Measurements from ENCODE around the gene LRRC28. TPM values are rescaled to one million over a fixed set of nuclear protein-coding genes. Genes with fewer than 3 reads are reported as not detected.

LRRC28 gene
- total and polyA plus RNA-seq, 2 of the 4 experiments (the other 2 are of a cell fraction), result 12.7 to 21.1 TPM

- peaks cover 6% of the 10 kb centered on the region; the same call in 1 of the 2 replicates for H3K9me1 ChIP-seq (ENCODE audit: insufficient read depth, low read length)
- no peaks in the 10 kb centered on the region; the same call in 1 of the 2 replicates for H3K36me3 ChIP-seq (ENCODE audit: control insufficient read depth, insufficient read depth, low read length)
- H3K14ac ChIP-seq (replicated peaks; ENCODE audit: low read depth, low read length), result no peak overlapping the region
- in situ Hi-C loops (cut with MboI; ENCODE audit: low sequenced_read_pairs) (no loop called here), dilution Hi-C loops (cut with HindIII; ENCODE audit: low sequenced_read_pairs, unreplicated experiment) (no loop called here), intact Hi-C loops (cut with micrococcal nuclease) (no loop called here)
- no peak overlapping the region for H3K23ac ChIP-seq (ENCODE audit: low read depth, low read length)
- H2BK120ac ChIP-seq (ENCODE audit: low read depth, low read length), result no peak overlapping the region
- H3K79me1 ChIP-seq (ENCODE audit: low read depth in 1 of 2, low read length in 2 of 2), result no peaks in the 10 kb centered on the region
- no peak overlapping the region for H4K5ac ChIP-seq (ENCODE audit: low read depth, low read length)
- no peaks in the 10 kb centered on the region for H3K9me3 ChIP-seq (ENCODE audit: control insufficient read depth, insufficient read depth, low read length)
- no peak for ATAC-seq (ENCODE audit: low read depth)
- no peak overlapping the region for H3K4ac ChIP-seq (ENCODE audit: low read depth, low read length)
- WGBS, 2 experiments (ENCODE audit: extremely low coverage in 2 of 2, insufficient read length in 1 of 2), result no CpG with 5 or more reads among the region's 1 CpG
- H3K4me2 ChIP-seq (ENCODE audit: low read depth, low read length), result no peak overlapping the region
- no peak overlapping the region for H2AFZ ChIP-seq (replicated peaks; ENCODE audit: low read length, poor library complexity)
- no peak overlapping the region for H2BK5ac ChIP-seq (ENCODE audit: low read depth, low read length, poor library complexity, severe bottlenecking)
- H3K56ac ChIP-seq (ENCODE audit: extremely low read depth, insufficient read depth, low read length), result no peak overlapping the region
- H2AK5ac ChIP-seq (ENCODE audit: low read depth, low read length), result no peak overlapping the region
- no peak overlapping the region for H3K27ac ChIP-seq (ENCODE audit: insufficient read depth, low read length)
- no peak overlapping the region for H2BK15ac ChIP-seq (ENCODE audit: low read depth, low read length)
- CTCF ChIA-PET, result no interaction called here
- H4K20me1 ChIP-seq (ENCODE audit: insufficient read depth, low read length), result no peaks in the 10 kb centered on the region
- no peak overlapping the region for H2AK9ac ChIP-seq (replicated peaks; ENCODE audit: low read depth, low read length, poor library complexity)
- no peak overlapping the region for H4K8ac ChIP-seq (ENCODE audit: low read depth in 2 of 2, low read length in 2 of 2)
- BruUV-seq (replicated peaks), result no TSS peak
- TF ChIP-seq NFE2L2 (IDR thresholded peaks at IDR 0.05; ENCODE audit: low read depth, low read length) (peak; percentile 57), MAFK (IDR thresholded peaks at IDR 0.05; ENCODE audit: low read depth, low read length) (peak; percentile 8; the same call in 1 of the 2 replicates), MAZ (IDR thresholded peaks at IDR 0.05; ENCODE audit: borderline replicate concordance, low read depth, low read length) (no peak)
- no peaks in the 10 kb centered on the region for H3K27me3 ChIP-seq (ENCODE audit: control insufficient read depth, insufficient read depth, low read length)
- no peak overlapping the region for H3K4me3 ChIP-seq (ENCODE audit: insufficient read depth, low read depth, low read length)
- no peak overlapping the region for H2BK20ac ChIP-seq (ENCODE audit: low read depth, low read length)
- no peak overlapping the region for H3K18ac ChIP-seq (ENCODE audit: low read depth, low read length)
- no peak overlapping the region for H4K91ac ChIP-seq (ENCODE audit: insufficient read depth, low read depth, low read length)
- H3K4me1 ChIP-seq (ENCODE audit: control insufficient read depth, insufficient read depth, low read length), result no peaks in the 10 kb centered on the region
- DNase-seq, result peak; percentile 46
- H3K9ac ChIP-seq (ENCODE audit: low read depth, low read length), result no peak overlapping the region
- POLR2A ChIA-PET (ENCODE audit: unreplicated experiment), result no interaction called here
Observed at GRCh38 chr15:99347574-99347973, 96.3 kb downstream of the LRRC28 start.
